HUES6 (cell line): ENCODE data around the gene SLC43A2.

Source experiments
- H3K27ac ChIP-seq: 2 replicates; pipeline ENCODE4 v1.7.0; 2013; ENCODE audit warnings: low read depth, mild to moderate bottlenecking, low read length, inconsistent platforms
- H3K27me3 ChIP-seq: 2 replicates; pipeline ENCODE4 v1.6.1; 2013; ENCODE audit warnings: low read length; ENCODE audit not compliant: control insufficient read depth, insufficient read depth
- H3K36me3 ChIP-seq: 2 replicates; pipeline ENCODE4 v1.6.1; 2013; ENCODE audit warnings: low read length; ENCODE audit not compliant: control insufficient read depth, insufficient read depth
- H3K4me1 ChIP-seq: 2 replicates; pipeline ENCODE4 v1.6.1; 2013; ENCODE audit warnings: low read length; ENCODE audit not compliant: control insufficient read depth, insufficient read depth
- H3K4me3 ChIP-seq: 2 replicates; pipeline ENCODE4 v1.5.1; 2013; ENCODE audit warnings: low read depth, low read length
- H3K9ac ChIP-seq: one replicate; pipeline ENCODE4 v1.6.1; 2013; ENCODE audit warnings: mild to moderate bottlenecking, low read length
- H3K9me3 ChIP-seq: 2 replicates; pipeline ENCODE4 v1.6.1; 2013; ENCODE audit warnings: low read depth, low read length; ENCODE audit not compliant: control insufficient read depth, insufficient read depth

SLC43A2 gene

GRCh38 chr17:1630662-1631061 is 2.0 kb upstream of the SLC43A2 start:
- Histone ChIP-seq H3K27me3 (no peaks in the 10 kb centered on the region; the same call in 1 of the 2 replicates), H3K36me3 (no peaks in the 10 kb centered on the region), H3K4me3 (no peak overlapping the region), H3K9me3 (no peaks in the 10 kb centered on the region), H3K9ac (no peak overlapping the region), H3K27ac (no peak overlapping the region), H3K4me1 (peaks cover 20% of the 10 kb centered on the region)

GRCh38 chr17:1629504-1630310 is 1.1 kb upstream of the SLC43A2 start:
- H3K4me1 ChIP-seq: peaks cover 20% of the 10 kb centered on the region
- no peaks in the 10 kb centered on the region for H3K9me3 ChIP-seq
- H3K36me3 ChIP-seq: no peaks in the 10 kb centered on the region; the same call in 1 of the 2 replicates
- H3K27me3 ChIP-seq: no peaks in the 10 kb centered on the region; the same call in 1 of the 2 replicates
- peak overlapping the region; percentile 82 for H3K4me3 ChIP-seq
- peak overlapping the region; percentile 39 for H3K9ac ChIP-seq
- H3K27ac ChIP-seq: peak overlapping the region; percentile 47; the same call in 1 of the 2 replicates

- peak overlapping the region; percentile 59; the same call in 1 of the 2 replicates for H3K27ac ChIP-seq
- peaks cover 20% of the 10 kb centered on the region for H3K4me1 ChIP-seq
- peak overlapping the region; percentile 39 for H3K9ac ChIP-seq
- H3K9me3 ChIP-seq: no peaks in the 10 kb centered on the region
- peak overlapping the region; percentile 82 for H3K4me3 ChIP-seq
- H3K27me3 ChIP-seq: no peaks in the 10 kb centered on the region; the same call in 1 of the 2 replicates
- no peaks in the 10 kb centered on the region; the same call in 1 of the 2 replicates for H3K36me3 ChIP-seq
Measured at GRCh38 chr17:1628856-1629503, 346 bp upstream of the SLC43A2 start.

- Histone ChIP-seq H3K4me3 (peak overlapping the region; percentile 82), H3K9me3 (no peaks in the 10 kb centered on the region), H3K4me1 (peaks cover 20% of the 10 kb centered on the region), H3K27me3 (no peaks in the 10 kb centered on the region; the same call in 1 of the 2 replicates), H3K36me3 (no peaks in the 10 kb centered on the region; the same call in 1 of the 2 replicates), H3K27ac (no peak overlapping the region), H3K9ac (peak overlapping the region; percentile 47)
Measured at GRCh38 chr17:1627182-1627981, 1.3 kb downstream of the SLC43A2 start.

- Histone ChIP-seq H3K9ac (no peak overlapping the region), H3K4me1 (peaks cover 25% of the 10 kb centered on the region)
Measured at GRCh38 chr17:1626333-1626732, 2.3 kb downstream of the SLC43A2 start.

GRCh38 chr17:1625581-1625980 is 3.1 kb downstream of the SLC43A2 start:
- H3K9ac ChIP-seq: no peak overlapping the region
- no peak overlapping the region for H3K4me3 ChIP-seq
- H3K4me1 ChIP-seq: peaks cover 28% of the 10 kb centered on the region
- H3K9me3 ChIP-seq: no peaks in the 10 kb centered on the region
- H3K27me3 ChIP-seq: no peaks in the 10 kb centered on the region; the same call in 1 of the 2 replicates
- peaks cover 2% of the 10 kb centered on the region; the same call in 1 of the 2 replicates for H3K36me3 ChIP-seq
- H3K27ac ChIP-seq: no peak overlapping the region

More at GRCh38 chr17:1626333-1626732, 2.3 kb downstream of the SLC43A2 start:
- H3K27ac ChIP-seq: no peak overlapping the region
- no peak overlapping the region for H3K4me3 ChIP-seq
- no peaks in the 10 kb centered on the region; the same call in 1 of the 2 replicates for H3K27me3 ChIP-seq
- peaks cover 2% of the 10 kb centered on the region; the same call in 1 of the 2 replicates for H3K36me3 ChIP-seq
- no peaks in the 10 kb centered on the region for H3K9me3 ChIP-seq

GRCh38 chr17:1625053-1625452 is 3.6 kb downstream of the SLC43A2 start:
- H3K9me3 ChIP-seq: no peaks in the 10 kb centered on the region
- no peak overlapping the region for H3K27ac ChIP-seq
- no peaks in the 10 kb centered on the region; the same call in 1 of the 2 replicates for H3K27me3 ChIP-seq
- H3K9ac ChIP-seq: no peak overlapping the region
- H3K36me3 ChIP-seq: peaks cover 2% of the 10 kb centered on the region; the same call in 1 of the 2 replicates
- H3K4me1 ChIP-seq: peaks cover 24% of the 10 kb centered on the region
- H3K4me3 ChIP-seq: no peak overlapping the region

- H3K27me3 ChIP-seq: no peaks in the 10 kb centered on the region; the same call in 1 of the 2 replicates
- no peak overlapping the region for H3K9ac ChIP-seq
- no peak overlapping the region for H3K4me3 ChIP-seq
- no peaks in the 10 kb centered on the region for H3K9me3 ChIP-seq
- peaks cover 2% of the 10 kb centered on the region; the same call in 1 of the 2 replicates for H3K36me3 ChIP-seq
- no peak overlapping the region for H3K27ac ChIP-seq
- H3K4me1 ChIP-seq: peaks cover 24% of the 10 kb centered on the region
Measured at GRCh38 chr17:1624650-1625049, 4.0 kb downstream of the SLC43A2 start.

GRCh38 chr17:1623057-1623630 is 5.5 kb downstream of the SLC43A2 start:
- Histone ChIP-seq H3K9me3 (no peaks in the 10 kb centered on the region), H3K4me1 (peaks cover 25% of the 10 kb centered on the region), H3K9ac (no peak overlapping the region), H3K36me3 (peaks cover 2% of the 10 kb centered on the region; the same call in 1 of the 2 replicates), H3K4me3 (no peak overlapping the region), H3K27ac (no peak overlapping the region), H3K27me3 (no peaks in the 10 kb centered on the region; the same call in 1 of the 2 replicates)

- Histone ChIP-seq H3K4me1 (peaks cover 17% of the 10 kb centered on the region; the same call in 1 of the 2 replicates), H3K9me3 (no peaks in the 10 kb centered on the region), H3K4me3 (no peak overlapping the region), H3K36me3 (peaks cover 2% of the 10 kb centered on the region; the same call in 1 of the 2 replicates), H3K27me3 (no peaks in the 10 kb centered on the region), H3K9ac (no peak overlapping the region), H3K27ac (no peak overlapping the region)
Measured at GRCh38 chr17:1621273-1621954, 7.2 kb downstream of the SLC43A2 start.
